Fibroblast of mammary gland (primary cell): ENCODE measurements around the gene SIGLEC14.

ENCODE experiments used
- DNase-seq: peaks from one replicate; pipeline ENCODE4 v3.0.0-alpha.2; 2010; ENCODE audit warnings: low read depth
- H3K4me3 ChIP-seq: 2 replicates; pipeline ENCODE4 v1.5.1; 2011; ENCODE audit warnings: low read depth, mild to moderate bottlenecking, low read length, moderate library complexity; ENCODE audit not compliant: control insufficient read depth
- TF ChIP-seq, protein P1 (sequence below): conservative IDR thresholded peaks from 2 replicates; pipeline ENCODE4 v1.5.1; 2011; ENCODE audit warnings: low read depth, low read length, inconsistent platforms; ENCODE audit not compliant: control insufficient read depth, insufficient read depth

The SIGLEC14 gene

DNA sequence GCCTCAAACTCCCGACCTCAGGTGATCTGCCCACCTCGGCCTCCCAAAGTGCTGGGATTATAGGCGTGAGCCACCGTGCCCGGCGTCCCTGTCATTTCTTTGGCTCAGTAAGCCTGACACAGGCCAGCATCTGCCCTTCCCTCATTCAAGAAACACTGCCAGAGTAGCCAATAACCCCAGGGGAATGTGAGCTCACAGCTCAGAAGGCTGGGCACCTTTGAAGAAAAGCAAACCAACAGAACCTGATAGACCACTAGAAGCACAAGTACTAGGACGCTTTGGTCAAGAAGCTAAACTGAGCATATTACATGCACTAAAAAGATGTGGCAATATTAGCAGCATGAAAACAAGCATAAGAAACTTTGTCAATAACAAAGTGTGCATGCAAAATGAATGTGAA, 30.6 kb downstream of the SIGLEC14 start:
- TF ChIP-seq, protein P1, sequence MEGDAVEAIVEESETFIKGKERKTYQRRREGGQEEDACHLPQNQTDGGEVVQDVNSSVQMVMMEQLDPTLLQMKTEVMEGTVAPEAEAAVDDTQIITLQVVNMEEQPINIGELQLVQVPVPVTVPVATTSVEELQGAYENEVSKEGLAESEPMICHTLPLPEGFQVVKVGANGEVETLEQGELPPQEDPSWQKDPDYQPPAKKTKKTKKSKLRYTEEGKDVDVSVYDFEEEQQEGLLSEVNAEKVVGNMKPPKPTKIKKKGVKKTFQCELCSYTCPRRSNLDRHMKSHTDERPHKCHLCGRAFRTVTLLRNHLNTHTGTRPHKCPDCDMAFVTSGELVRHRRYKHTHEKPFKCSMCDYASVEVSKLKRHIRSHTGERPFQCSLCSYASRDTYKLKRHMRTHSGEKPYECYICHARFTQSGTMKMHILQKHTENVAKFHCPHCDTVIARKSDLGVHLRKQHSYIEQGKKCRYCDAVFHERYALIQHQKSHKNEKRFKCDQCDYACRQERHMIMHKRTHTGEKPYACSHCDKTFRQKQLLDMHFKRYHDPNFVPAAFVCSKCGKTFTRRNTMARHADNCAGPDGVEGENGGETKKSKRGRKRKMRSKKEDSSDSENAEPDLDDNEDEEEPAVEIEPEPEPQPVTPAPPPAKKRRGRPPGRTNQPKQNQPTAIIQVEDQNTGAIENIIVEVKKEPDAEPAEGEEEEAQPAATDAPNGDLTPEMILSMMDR, result no peak
- DNase-seq, result no peak
- H3K4me3 ChIP-seq, result no peak overlapping the region

DNA sequence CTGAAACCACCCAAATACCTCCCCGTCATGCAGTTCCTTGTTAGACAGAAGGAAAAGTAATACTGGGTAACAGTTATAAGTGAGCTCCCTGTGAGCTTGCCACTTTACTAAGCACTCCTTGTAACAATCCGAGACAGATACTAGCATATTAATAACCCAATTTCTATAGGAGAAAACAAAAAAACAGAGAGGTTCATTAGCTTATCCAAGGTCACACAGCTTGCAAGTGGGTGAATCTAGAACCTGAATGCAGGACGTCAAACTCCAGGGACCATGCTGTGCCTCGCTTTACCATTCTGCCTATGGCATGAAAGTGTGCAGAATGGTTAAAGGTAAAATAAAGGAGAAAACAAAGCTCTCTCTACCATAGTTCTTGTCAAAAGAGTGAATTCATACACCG, 31.8 kb downstream of the SIGLEC14 start:
- H3K4me3 ChIP-seq, result no peak overlapping the region
- no peak for DNase-seq
- TF ChIP-seq, protein P1, result no peak

DNA sequence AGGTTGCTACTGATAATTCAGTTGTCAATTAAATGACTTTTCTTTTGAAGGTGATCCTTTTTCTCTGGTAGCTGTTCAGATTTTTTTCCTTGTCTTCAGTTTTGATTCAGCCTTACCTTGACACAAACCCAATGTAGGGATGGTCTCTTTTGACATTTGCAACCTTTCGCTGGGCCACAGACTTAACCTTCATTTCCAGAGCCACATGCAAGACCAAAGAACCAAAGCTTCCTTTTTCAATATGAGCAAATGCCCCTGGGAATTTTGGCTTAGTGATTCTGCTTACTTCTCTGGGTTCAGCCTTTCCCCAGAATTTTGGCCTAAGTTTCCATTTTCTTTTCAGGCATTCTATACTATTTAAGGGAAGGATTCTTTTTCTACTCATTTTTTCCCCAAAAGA, 36.0 kb downstream of the SIGLEC14 start:
- TF ChIP-seq, protein P1, result no peak
- no peak overlapping the region for H3K4me3 ChIP-seq
- no peak for DNase-seq

DNA sequence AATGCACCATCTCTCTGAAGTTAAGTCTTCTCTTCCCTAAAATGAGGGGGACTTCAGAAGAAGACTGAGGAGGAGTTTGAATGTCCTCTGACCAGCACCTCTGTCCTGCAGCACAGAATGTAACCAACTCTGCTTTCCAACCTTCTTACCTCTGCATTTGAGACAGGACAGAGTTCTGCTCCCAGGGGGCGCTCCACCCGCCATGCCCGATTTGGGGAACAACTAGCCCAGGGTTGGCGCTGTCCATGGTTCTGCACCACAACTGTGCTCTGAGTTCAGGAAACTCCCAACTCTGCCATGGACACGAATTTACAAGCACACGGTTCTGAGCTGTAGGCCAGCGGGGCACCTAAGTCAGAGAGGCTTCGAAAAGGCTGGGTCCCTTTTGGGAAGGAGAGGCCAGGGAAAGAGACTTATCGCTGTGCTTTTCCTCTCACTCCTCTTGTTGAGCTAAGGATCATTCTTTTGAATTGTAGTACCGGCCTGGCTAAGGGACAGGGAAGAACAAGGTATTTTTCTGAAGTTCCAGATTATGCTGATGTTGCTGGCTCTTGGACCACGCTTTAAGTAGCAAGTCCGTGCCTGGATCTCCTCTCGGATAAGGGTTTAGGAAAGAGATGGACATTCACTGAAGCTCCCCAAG, 38.6 kb downstream of the SIGLEC14 start:
- peak; percentile 74 for DNase-seq
- TF ChIP-seq, protein P1, result peak; percentile 74
- H3K4me3 ChIP-seq, result no peak overlapping the region

DNA sequence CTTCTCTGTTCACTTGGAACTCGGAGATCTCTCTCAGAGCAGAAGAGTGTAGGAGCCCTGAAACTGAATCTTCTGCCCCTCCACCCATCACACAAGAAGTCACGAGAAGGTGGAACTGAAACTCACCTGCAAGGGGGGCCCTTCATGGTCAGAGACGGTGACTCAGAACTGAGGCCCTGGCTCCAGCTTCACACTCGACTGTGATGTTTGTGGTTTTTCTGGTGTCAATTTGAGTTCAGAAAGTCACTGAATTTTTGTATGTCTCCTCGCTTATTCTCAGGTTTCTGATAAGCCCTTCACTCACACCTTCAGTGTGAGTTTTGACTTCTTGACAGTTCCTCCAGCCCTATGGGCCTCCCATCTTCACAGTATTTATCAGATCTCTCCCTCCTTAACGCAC, 39.5 kb downstream of the SIGLEC14 start:
- TF ChIP-seq, protein P1, result no peak
- H3K4me3 ChIP-seq, result no peak overlapping the region
- DNase-seq, result no peak

DNA sequence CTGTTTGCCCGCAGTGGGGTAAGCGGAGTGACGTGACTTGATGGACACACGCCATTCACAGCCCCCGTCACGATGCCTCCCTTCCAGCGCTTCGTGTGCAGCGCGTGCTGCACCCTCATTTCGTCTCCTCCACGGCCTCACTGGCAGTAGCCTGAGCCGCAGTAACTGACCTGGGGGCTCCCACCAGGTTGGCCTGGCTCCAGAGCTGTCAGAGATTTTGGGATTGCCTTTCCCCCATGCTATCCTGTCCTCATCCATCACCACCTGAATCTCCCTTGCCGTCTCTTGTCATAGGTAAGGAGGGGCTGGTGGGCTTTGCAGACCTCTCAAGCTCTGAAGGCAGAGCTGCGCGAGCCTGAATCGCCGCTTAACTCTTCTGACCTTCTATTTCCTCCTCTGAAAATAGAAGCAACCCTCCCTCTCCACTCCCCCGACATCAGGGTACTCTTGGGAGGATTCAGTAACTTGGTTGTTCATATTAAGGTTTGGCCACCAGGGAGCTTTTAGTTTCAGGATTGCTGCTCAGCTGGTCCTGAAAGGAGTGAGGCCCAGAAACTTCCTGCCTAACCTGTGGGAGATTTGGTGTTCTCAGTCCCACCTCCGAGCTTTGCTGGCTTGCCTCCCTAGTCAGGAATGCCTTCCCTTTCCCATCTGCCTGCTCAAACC, 44.3 kb downstream of the SIGLEC14 start:
- TF ChIP-seq, protein P1, result no peak
- no peak for DNase-seq
- H3K4me3 ChIP-seq, result no peak overlapping the region

DNA sequence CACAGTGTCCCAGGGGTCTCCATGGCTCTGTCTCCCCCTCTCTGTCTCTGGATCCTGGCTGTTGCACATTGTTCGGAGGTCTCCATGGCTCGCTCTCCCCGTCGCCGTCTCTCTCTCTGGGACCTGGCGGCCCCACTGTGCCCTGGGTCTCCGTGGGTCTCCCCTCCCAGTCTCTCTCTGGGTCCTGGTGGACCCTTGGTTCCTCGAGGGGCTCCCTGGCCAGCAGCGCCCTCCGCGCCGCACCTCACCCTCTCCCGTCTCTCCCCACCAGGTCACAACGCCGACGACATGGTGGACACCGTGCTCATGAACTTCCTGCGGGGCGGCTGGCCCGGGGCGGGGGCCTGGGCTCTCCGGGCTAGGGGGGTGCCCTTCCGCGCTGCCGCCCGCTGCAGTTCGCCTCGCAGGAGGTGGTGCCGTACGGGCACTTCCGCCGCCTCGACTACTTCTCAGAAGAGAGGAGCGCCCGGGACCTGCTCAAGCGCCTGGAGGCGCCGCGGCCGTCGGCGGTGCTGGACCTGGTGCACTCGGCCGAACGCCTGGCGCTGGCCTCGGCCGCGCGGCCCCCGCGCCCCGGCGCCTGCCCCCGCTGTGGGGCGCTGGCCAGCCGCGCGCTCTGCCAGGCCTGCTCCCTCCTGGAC, 45.6 kb downstream of the SIGLEC14 start:
- no peak overlapping the region for H3K4me3 ChIP-seq
- TF ChIP-seq, protein P1, result no peak
- DNase-seq, result no peak
